HL-60 (cell line): ENCODE results near the gene LPAR5.
A peak's percentile ranks its signal among the peaks of the same experiment; 100 is the strongest.

Experiments used
- DNase-seq, 2 experiments: peaks; one replicate each; pipeline ENCODE4 v3.0.0-alpha.2; 2010 to 2020; ENCODE audit warnings: low read depth in 1 of 2, low spot score in 1 of 2
- H3K27ac ChIP-seq: fragments of 250-450 bp; sonication (Bioruptor Pico); replicated peaks from 2 replicates; pipeline ENCODE4 v1.5.1; 2020; ENCODE audit warnings: mild to moderate bottlenecking, moderate library complexity
- H3K27me3 ChIP-seq: fragments of 250-450 bp; sonication (Bioruptor Pico); 2 replicates; pipeline ENCODE4 v1.5.1; 2021; ENCODE audit warnings: mild to moderate bottlenecking, moderate library complexity; ENCODE audit not compliant: insufficient read depth, poor library complexity, severe bottlenecking
- H3K4me3 ChIP-seq: replicated peaks from 2 replicates; pipeline ENCODE4 v1.5.1; 2011; ENCODE audit warnings: mild to moderate bottlenecking, control low read depth, low read length; ENCODE audit not compliant: insufficient read depth
- GABPA ChIP-seq: IDR thresholded peaks from 2 replicates; pipeline ENCODE4 v1.6.1; 2012; ENCODE audit warnings: low read depth
- POLR2AphosphoS5 ChIP-seq: IDR thresholded peaks from 2 replicates; pipeline ENCODE4 v1.6.1; 2012; ENCODE audit warnings: low read depth
- REST ChIP-seq: IDR thresholded peaks from 2 replicates; pipeline ENCODE4 v1.6.1; 2012; ENCODE audit warnings: low read depth; ENCODE audit not compliant: insufficient replicate concordance
- SPI1 ChIP-seq: IDR thresholded peaks from 2 replicates; pipeline ENCODE4 v1.6.1; 2012; ENCODE audit warnings: low read depth, mild to moderate bottlenecking, borderline replicate concordance
- TF ChIP-seq, protein P1 (sequence below): IDR thresholded peaks from one replicate; pipeline ENCODE4 v1.5.1; 2011; ENCODE audit warnings: low read length, control low read depth, inconsistent platforms; ENCODE audit not compliant: insufficient read depth

The LPAR5 gene

GRCh38 chr12:6607751-6608591, 27.8 kb downstream of the LPAR5 start:
- no peak for TF ChIP-seq POLR2AphosphoS5
- H3K27ac ChIP-seq = peak overlapping the region; percentile 57
- H3K27me3 ChIP-seq = no peaks in the 10 kb centered on the region
- no peak overlapping the region for H3K4me3 ChIP-seq
- DNase-seq = peak; percentile 68 to 73

- TF ChIP-seq GABPA = no peak
- TF ChIP-seq, protein P1, sequence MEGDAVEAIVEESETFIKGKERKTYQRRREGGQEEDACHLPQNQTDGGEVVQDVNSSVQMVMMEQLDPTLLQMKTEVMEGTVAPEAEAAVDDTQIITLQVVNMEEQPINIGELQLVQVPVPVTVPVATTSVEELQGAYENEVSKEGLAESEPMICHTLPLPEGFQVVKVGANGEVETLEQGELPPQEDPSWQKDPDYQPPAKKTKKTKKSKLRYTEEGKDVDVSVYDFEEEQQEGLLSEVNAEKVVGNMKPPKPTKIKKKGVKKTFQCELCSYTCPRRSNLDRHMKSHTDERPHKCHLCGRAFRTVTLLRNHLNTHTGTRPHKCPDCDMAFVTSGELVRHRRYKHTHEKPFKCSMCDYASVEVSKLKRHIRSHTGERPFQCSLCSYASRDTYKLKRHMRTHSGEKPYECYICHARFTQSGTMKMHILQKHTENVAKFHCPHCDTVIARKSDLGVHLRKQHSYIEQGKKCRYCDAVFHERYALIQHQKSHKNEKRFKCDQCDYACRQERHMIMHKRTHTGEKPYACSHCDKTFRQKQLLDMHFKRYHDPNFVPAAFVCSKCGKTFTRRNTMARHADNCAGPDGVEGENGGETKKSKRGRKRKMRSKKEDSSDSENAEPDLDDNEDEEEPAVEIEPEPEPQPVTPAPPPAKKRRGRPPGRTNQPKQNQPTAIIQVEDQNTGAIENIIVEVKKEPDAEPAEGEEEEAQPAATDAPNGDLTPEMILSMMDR = no peak
- H3K27ac ChIP-seq = peak overlapping the region; percentile 88
- H3K4me3 ChIP-seq = peak overlapping the region; percentile 71
- H3K27me3 ChIP-seq = no peaks in the 10 kb centered on the region
- DNase-seq = peak; percentile 54 to 68
Observed at GRCh38 chr12:6606331-6607131, 29.2 kb downstream of the LPAR5 start.

DNA sequence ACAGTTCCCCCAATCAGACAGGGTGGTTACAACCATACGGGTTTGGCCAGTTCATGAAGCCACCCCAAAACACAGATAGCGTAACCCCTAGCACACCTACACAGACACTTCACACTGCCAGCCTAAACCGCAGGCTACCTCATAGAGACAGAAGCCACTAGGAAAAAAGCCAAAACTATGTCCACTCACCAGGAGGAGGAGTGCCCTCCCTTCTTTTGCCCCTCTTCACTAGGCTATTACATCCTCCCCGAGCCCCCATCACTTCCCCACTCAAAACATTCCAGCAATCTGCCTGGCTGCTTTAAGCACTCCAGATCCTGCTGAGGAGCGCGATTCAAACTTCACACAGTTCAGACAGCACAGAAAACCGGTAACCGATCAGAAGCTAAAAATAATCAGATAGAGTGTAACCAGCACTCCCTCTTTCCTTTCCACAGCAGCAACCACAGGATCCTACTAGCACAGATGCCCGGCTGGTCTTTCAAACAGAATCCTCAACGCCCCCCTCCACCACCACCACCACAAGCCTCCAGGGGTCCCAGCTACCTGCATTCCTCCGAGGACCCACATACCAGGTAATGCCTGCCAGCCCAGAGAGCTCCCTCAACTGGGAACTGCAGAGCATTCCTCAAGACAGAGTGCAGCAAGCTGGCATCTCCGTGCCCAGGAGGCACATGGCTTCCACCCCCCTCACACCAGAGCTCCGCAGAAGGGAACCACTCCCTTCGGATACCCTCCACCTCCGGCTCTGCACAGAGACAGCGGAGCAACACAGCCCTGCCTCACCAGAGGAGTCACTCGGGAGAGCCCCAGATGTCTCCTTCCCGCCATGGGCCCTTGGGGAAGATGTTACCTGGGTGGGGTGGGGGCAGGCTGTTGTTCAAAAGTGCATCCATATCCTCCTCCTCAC, 30.1 kb downstream of the LPAR5 start:
- H3K4me3 ChIP-seq = peak overlapping the region; percentile 71
- DNase-seq = peak in 1 of 2 experiments; percentile 43
- H3K27me3 ChIP-seq = no peaks in the 10 kb centered on the region
- TF ChIP-seq REST (no peak), GABPA (no peak), SPI1 (no peak), POLR2AphosphoS5 (no peak; the same call in 1 of the 2 replicates)
- TF ChIP-seq, protein P1 = no peak
- peak overlapping the region; percentile 88 for H3K27ac ChIP-seq

DNA sequence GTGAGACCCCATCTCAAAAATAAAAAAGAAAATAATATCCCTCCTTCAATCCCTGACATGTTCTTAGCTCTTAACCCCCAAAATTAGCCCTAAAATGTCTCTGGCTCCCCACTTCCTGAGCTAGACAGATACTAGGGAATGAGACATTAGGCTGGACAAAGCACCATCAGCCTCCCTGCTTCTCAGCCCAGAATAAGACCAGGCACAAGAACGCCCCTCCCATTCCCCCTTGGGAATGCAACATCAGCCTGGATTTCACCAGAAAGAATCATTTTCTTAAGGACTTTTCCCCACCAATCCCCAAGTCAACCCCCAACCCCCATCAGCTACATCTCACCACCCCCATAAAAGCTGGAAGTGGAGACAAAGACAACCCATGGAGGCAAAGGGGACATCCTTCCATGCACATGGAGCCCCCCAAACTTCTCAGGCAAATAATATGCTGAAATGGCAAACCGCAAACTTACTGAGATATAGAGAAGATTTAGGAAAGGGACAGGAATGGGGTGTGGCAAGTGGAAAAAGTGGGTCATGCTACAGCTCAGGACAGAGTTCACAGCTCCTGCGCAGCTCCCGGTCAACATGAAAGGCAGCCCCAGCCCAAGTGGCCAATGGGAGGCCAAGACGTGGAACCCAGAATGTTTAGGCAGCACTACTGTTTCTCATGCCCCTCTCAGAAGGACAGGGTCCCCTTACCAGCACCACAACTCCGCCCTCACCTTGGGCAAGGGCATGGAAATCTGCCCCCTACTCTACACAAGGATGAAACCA, 31.3 kb downstream of the LPAR5 start:
- H3K27me3 ChIP-seq = no peaks in the 10 kb centered on the region
- H3K4me3 ChIP-seq = peak overlapping the region; percentile 71
- peak overlapping the region; percentile 88; the same call in 1 of the 2 replicates for H3K27ac ChIP-seq
- no peak for TF ChIP-seq GABPA
- TF ChIP-seq, protein P1 = no peak
- TF ChIP-seq SPI1 = no peak
- no peak for TF ChIP-seq REST
- TF ChIP-seq POLR2AphosphoS5 = no peak
- no peak for DNase-seq
